ENCODE measurements around the gene VWC2L.

Gene VWC2L

GRCh38 chr2:214604861-214605260 is 194.0 kb downstream of the VWC2L start:
- no peak for DNase-seq

GRCh38 chr2:214607051-214607450 is 196.2 kb downstream of the VWC2L start:
- DNase-seq: no peak

GRCh38 chr2:214611015-214611414 is 200.2 kb downstream of the VWC2L start:
- DNase-seq: no peak

- no peak for DNase-seq
These were observed 213.4 kb downstream of the VWC2L start for GRCh38 chr2:214624166-214624760.

GRCh38 chr2:214628091-214628490 is 217.2 kb downstream of the VWC2L start:
- DNase-seq: no peak

Measured in activated CD4-positive, alpha-beta T cell treated with anti-CD3 and anti-CD28 coated beads for 1 hour (primary cell).